Measurements from ENCODE around the gene AKNA. TPM values are rescaled to one million over a fixed set of nuclear protein-coding genes. Genes with fewer than 3 reads are reported as not detected.

The AKNA gene
- total RNA-seq, 4 donors from 2014 or later: 8.8 to 24.3 (median 19.0) TPM

GRCh38 chr9:114342755-114343440 is 44.9 kb downstream of the AKNA start:
- Histone ChIP-seq H3K36me3 (peaks cover 0 to 100% of the 10 kb centered on the region in 2 donors), H3K27ac (no peak overlapping the region), H3K4me1 (no peaks in the 10 kb centered on the region), H3K4me3 (no peak overlapping the region), H3K27me3 (no peaks in the 10 kb centered on the region), H3K9me3 (no peaks in the 10 kb centered on the region)
- no peak for ATAC-seq
- no peak for TF ChIP-seq CTCF (IDR thresholded peaks at IDR 0.05)
- no peak for TF ChIP-seq POLR2A (IDR thresholded peaks at IDR 0.05)
- no peak for TF ChIP-seq EP300 (IDR thresholded peaks at IDR 0.05)
- no peak for TF ChIP-seq POLR2AphosphoS5 (IDR thresholded peaks at IDR 0.05)
- WGBS, 2 donors (ENCODE audit: low coverage in 1 of 2): 81 to 85% methylated on average over 2 of the region's 5 CpGs

GRCh38 chr9:114341991-114342390 is 45.8 kb downstream of the AKNA start:
- Histone ChIP-seq H3K4me3 (no peak overlapping the region), H3K27me3 (no peaks in the 10 kb centered on the region), H3K36me3 (peaks cover 0 to 100% of the 10 kb centered on the region in 2 donors), H3K27ac (no peak overlapping the region), H3K9me3 (no peaks in the 10 kb centered on the region), H3K4me1 (no peaks in the 10 kb centered on the region)
- no CpG with 5 or more reads among the region's 4 CpGs for WGBS, 2 donors (ENCODE audit: low coverage in 1 of 2)
- ATAC-seq: no peak
- TF ChIP-seq EP300 (IDR thresholded peaks at IDR 0.05): no peak
- TF ChIP-seq POLR2A (IDR thresholded peaks at IDR 0.05): no peak
- no peak for TF ChIP-seq CTCF (IDR thresholded peaks at IDR 0.05)
- TF ChIP-seq POLR2AphosphoS5 (IDR thresholded peaks at IDR 0.05): no peak

- Histone ChIP-seq H3K4me1 (no peaks in the 10 kb centered on the region), H3K9me3 (no peaks in the 10 kb centered on the region), H3K27ac (no peak overlapping the region), H3K36me3 (peaks cover 0 to 100% of the 10 kb centered on the region in 2 donors), H3K27me3 (no peaks in the 10 kb centered on the region), H3K4me3 (no peak overlapping the region)
- TF ChIP-seq EP300 (IDR thresholded peaks at IDR 0.05): no peak
- TF ChIP-seq CTCF (IDR thresholded peaks at IDR 0.05): no peak
- WGBS, 2 donors (ENCODE audit: low coverage in 1 of 2): 84 to 91% methylated on average over 3 to 9 of the region's 12 CpGs
- no peak for ATAC-seq
These were observed 46.5 kb downstream of the AKNA start for GRCh38 chr9:114341152-114341830.

- Histone ChIP-seq H3K9me3 (no peaks in the 10 kb centered on the region), H3K4me1 (no peaks in the 10 kb centered on the region), H3K27ac (no peak overlapping the region), H3K36me3 (peaks cover 0 to 97% of the 10 kb centered on the region in 2 donors), H3K4me3 (no peak overlapping the region), H3K27me3 (no peaks in the 10 kb centered on the region)
- TF ChIP-seq CTCF (IDR thresholded peaks at IDR 0.05): peak in 3 of 4 experiments; percentile 69 to 81 (median 72)
- no peak for TF ChIP-seq POLR2AphosphoS5 (IDR thresholded peaks at IDR 0.05)
- peak; percentile 61 for ATAC-seq
- 46 to 80% methylated on average over 2 to 7 of the region's 16 CpGs for WGBS, 2 donors (ENCODE audit: low coverage in 1 of 2)
These were observed 48.5 kb downstream of the AKNA start for GRCh38 chr9:114339130-114339908.
